Panc1 (cell line): Measurements from ENCODE around the gene TSPAN17. TPM values are rescaled to one million over a fixed set of nuclear protein-coding genes. Genes with fewer than 3 reads are reported as not detected.

ENCODE experiments used
- ATAC-seq: fragments of 200-7000 bp; cut with Tn5 transposase; 2 replicates; pipeline ENCODE4 v1.9.1; 2020; ENCODE audit warnings: mild to moderate bottlenecking, moderate library complexity
- BruUV-seq: library from RNA; stranded (reverse); fragments of 400-500 nt; replicated peaks from 2 replicates; lab custom pipeline; 2021; lab: Mats Ljungman, UMichigan
- CTCF ChIA-PET: fragments of 300-600 bp; sonication (Branson Sonifier 250); formaldehyde crosslinking; loops from one replicate; lab custom pipeline; 2022; ENCODE audit warnings: antibody characterized with exemption; lab: Charles Lee
- POLR2A ChIA-PET: fragments of 300-600 bp; sonication (Branson Sonifier 250); formaldehyde crosslinking; loops from one replicate; lab custom pipeline; 2022; ENCODE audit warnings: antibody characterized with exemption; lab: Charles Lee
- DNase-seq: peaks from one replicate; pipeline ENCODE4 v3.0.0-alpha.2; 2010; ENCODE audit warnings: low read depth, low spot score
- H3K27ac ChIP-seq: 2 replicates; pipeline ENCODE4 v1.5.1; 2011; ENCODE audit warnings: mild to moderate bottlenecking, low read length, inconsistent platforms
- H3K27me3 ChIP-seq: fragments of 200-500 bp; sonication (Bioruptor generic); 2 replicates; pipeline ENCODE4 v1.6.0; 2014; ENCODE audit warnings: low read length, inconsistent platforms; ENCODE audit not compliant: control insufficient read depth, insufficient read depth
- H3K36me3 ChIP-seq: fragments of 200-500 bp; sonication (Bioruptor generic); 2 replicates; pipeline ENCODE4 v1.5.1; 2014; ENCODE audit warnings: inconsistent platforms, mild to moderate bottlenecking, low read length, moderate library complexity; ENCODE audit not compliant: control insufficient read depth, insufficient read depth
- H3K4me1 ChIP-seq: 2 replicates; pipeline ENCODE4 v1.5.1; 2011; ENCODE audit warnings: inconsistent platforms, mild to moderate bottlenecking, low read length, moderate library complexity; ENCODE audit not compliant: control insufficient read depth, insufficient read depth
- H3K4me3 ChIP-seq, 2 experiments: 2 replicates each; pipeline ENCODE4 v1.5.1; 2011 to 2012; ENCODE audit warnings: low read depth in 2 of 2, low read length in 2 of 2, mild to moderate bottlenecking in 2 of 2, inconsistent platforms in 1 of 2, moderate library complexity in 1 of 2
- H3K9me3 ChIP-seq: fragments of 200-500 bp; sonication (Bioruptor generic); 2 replicates; pipeline ENCODE4 v1.5.1; 2014; ENCODE audit warnings: low read depth, mild to moderate bottlenecking, inconsistent platforms, low read length, moderate library complexity; ENCODE audit not compliant: control insufficient read depth, insufficient read depth
- POLR2AphosphoS5 ChIP-seq: IDR thresholded peaks from 2 replicates; pipeline ENCODE4 v1.6.1; 2012; ENCODE audit warnings: mild to moderate bottlenecking, low read depth, low read length, moderate library complexity
- SIN3A ChIP-seq: IDR thresholded peaks from 2 replicates; pipeline ENCODE4 v1.6.1; 2012; ENCODE audit warnings: low read depth, mild to moderate bottlenecking, low read length, moderate library complexity, borderline replicate concordance; ENCODE audit not compliant: insufficient read depth
- TCF7L2 ChIP-seq: IDR thresholded peaks from 2 replicates; pipeline ENCODE4 v1.6.1; 2011; ENCODE audit warnings: mild to moderate bottlenecking, low read depth, low read length, inconsistent platforms
- in situ Hi-C: cut with HindIII; loops from 2 replicates; pipeline ENCODE4 v1.10.0; 2016; ENCODE audit warnings: low sequenced_read_pairs, low pct_unique_long_range_greater_than_20kb
- intact Hi-C: fragments of 100-400 bp; cut with micrococcal nuclease; formaldehyde crosslinking; loops from one replicate; pipeline ENCODE4 v1.10.0; 2022; ENCODE audit not compliant: unreplicated experiment
- total RNA-seq: library from RNA; stranded (reverse); gene quantifications from one replicate; pipeline ENCODE4 v1.2.1, GENCODE V29; 2021; ENCODE audit not compliant: unreplicated experiment
- TF ChIP-seq, protein P1 (sequence below): fragments of 450-650 bp; IDR thresholded peaks from 2 replicates; pipeline ENCODE4 v1.5.1; 2017; ENCODE audit warnings: mild to moderate bottlenecking
- TF ChIP-seq, protein P2 (sequence below), 2 experiments: IDR thresholded peaks; 2 replicates each; pipeline ENCODE4 v1.6.1; 2011 to 2012; ENCODE audit warnings: low read depth in 2 of 2, control low read depth in 1 of 2, low read length in 1 of 2, mild to moderate bottlenecking in 1 of 2, moderate library complexity in 1 of 2; ENCODE audit not compliant: insufficient read depth in 1 of 2

The TSPAN17 gene
- total RNA-seq, 1 experiment from 2014 or later: 64.7 TPM

DNA sequence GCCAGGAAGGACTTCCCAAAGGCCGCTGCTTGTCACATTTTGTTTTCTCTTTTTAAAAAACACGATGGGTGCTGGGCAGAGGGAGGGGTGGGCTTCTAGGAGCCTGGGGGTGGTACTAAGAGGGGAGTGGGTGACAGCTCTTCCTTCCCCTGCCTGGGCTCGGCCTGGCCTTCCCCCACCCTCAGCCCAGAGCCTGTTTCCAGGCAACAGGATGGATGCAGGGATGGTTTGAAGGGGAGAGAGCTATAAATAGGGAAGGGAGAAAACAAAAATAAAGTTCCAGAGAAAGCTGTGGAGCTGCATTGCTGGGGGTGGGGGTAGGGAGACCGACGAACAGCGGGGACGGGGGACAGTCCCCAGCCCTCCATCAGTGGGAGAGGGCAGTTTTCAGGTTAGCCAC is 30.8 kb upstream of the TSPAN17 start:
- DNase-seq (no peak), ATAC-seq (no peak)
- Histone ChIP-seq H3K4me3 (no peak overlapping the region), H3K4me1 (peaks cover 5% of the 10 kb centered on the region; the same call in 1 of the 2 replicates), H3K9me3 (no peaks in the 10 kb centered on the region), H3K27ac (no peak overlapping the region), H3K27me3 (no peaks in the 10 kb centered on the region), H3K36me3 (no peaks in the 10 kb centered on the region)
- TF ChIP-seq, protein P1, sequence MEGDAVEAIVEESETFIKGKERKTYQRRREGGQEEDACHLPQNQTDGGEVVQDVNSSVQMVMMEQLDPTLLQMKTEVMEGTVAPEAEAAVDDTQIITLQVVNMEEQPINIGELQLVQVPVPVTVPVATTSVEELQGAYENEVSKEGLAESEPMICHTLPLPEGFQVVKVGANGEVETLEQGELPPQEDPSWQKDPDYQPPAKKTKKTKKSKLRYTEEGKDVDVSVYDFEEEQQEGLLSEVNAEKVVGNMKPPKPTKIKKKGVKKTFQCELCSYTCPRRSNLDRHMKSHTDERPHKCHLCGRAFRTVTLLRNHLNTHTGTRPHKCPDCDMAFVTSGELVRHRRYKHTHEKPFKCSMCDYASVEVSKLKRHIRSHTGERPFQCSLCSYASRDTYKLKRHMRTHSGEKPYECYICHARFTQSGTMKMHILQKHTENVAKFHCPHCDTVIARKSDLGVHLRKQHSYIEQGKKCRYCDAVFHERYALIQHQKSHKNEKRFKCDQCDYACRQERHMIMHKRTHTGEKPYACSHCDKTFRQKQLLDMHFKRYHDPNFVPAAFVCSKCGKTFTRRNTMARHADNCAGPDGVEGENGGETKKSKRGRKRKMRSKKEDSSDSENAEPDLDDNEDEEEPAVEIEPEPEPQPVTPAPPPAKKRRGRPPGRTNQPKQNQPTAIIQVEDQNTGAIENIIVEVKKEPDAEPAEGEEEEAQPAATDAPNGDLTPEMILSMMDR: no peak
- TF ChIP-seq POLR2AphosphoS5 (no peak), SIN3A (no peak), TCF7L2 (no peak)
- TF ChIP-seq, protein P2, sequence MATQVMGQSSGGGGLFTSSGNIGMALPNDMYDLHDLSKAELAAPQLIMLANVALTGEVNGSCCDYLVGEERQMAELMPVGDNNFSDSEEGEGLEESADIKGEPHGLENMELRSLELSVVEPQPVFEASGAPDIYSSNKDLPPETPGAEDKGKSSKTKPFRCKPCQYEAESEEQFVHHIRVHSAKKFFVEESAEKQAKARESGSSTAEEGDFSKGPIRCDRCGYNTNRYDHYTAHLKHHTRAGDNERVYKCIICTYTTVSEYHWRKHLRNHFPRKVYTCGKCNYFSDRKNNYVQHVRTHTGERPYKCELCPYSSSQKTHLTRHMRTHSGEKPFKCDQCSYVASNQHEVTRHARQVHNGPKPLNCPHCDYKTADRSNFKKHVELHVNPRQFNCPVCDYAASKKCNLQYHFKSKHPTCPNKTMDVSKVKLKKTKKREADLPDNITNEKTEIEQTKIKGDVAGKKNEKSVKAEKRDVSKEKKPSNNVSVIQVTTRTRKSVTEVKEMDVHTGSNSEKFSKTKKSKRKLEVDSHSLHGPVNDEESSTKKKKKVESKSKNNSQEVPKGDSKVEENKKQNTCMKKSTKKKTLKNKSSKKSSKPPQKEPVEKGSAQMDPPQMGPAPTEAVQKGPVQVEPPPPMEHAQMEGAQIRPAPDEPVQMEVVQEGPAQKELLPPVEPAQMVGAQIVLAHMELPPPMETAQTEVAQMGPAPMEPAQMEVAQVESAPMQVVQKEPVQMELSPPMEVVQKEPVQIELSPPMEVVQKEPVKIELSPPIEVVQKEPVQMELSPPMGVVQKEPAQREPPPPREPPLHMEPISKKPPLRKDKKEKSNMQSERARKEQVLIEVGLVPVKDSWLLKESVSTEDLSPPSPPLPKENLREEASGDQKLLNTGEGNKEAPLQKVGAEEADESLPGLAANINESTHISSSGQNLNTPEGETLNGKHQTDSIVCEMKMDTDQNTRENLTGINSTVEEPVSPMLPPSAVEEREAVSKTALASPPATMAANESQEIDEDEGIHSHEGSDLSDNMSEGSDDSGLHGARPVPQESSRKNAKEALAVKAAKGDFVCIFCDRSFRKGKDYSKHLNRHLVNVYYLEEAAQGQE (IDR thresholded peaks at IDR 0.05; ENCODE audit: insufficient read depth in 1 of 2, low read depth in 2 of 2, low read length in 1 of 2): no peak
- BruUV-seq: no TSS peak
- in situ Hi-C loops (no loop called here), intact Hi-C loops (no loop called here)
- POLR2A ChIA-PET: no interaction called here
- CTCF ChIA-PET: interaction anchor here (0.6 to 0.9 kb wide), 3 partner anchors 26 to 201 kb away, joined by 3 to 4 read pairs (median 4); no protein-coding TSS in a partner anchor

DNA sequence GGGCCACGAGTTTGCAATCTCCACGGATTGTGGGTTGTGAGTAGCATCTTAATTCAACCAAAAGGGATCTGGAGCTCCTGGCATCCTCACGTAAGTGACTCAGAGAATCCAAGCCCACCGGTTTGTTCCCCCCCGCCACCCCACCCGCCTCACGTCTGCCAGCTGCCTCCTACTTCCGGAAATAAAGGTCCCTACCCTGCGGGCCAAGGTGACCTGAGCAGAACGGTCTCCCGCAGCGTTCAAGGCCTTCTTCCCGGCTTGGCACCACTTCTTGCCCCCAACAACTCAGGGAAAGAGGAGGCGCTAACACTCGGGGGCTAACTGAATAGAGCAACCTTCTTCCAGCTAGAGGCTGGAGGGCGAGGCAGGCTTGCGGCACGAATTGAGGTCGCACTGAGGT is 28.5 kb upstream of the TSPAN17 start:
- TF ChIP-seq, protein P2 (IDR thresholded peaks at IDR 0.05; ENCODE audit: insufficient read depth in 1 of 2, low read depth in 2 of 2, low read length in 1 of 2): no peak
- TF ChIP-seq SIN3A (no peak), TCF7L2 (no peak), POLR2AphosphoS5 (no peak)
- TF ChIP-seq, protein P1: no peak
- ATAC-seq (no peak), DNase-seq (no peak)
- BruUV-seq: no TSS peak
- ChIA-PET CTCF (no interaction called here), POLR2A (interaction anchor here (0.5 kb wide), 1 partner anchor 168 kb away, joined by 3 read pairs; no protein-coding TSS in a partner anchor)
- H3K36me3 ChIP-seq: no peaks in the 10 kb centered on the region
- no peaks in the 10 kb centered on the region for H3K27me3 ChIP-seq
- intact Hi-C loops: no loop called here
- in situ Hi-C loops: no loop called here
- H3K27ac ChIP-seq: no peak overlapping the region
- H3K9me3 ChIP-seq: no peaks in the 10 kb centered on the region
- H3K4me3 ChIP-seq: no peak overlapping the region
- peaks cover 5% of the 10 kb centered on the region; the same call in 1 of the 2 replicates for H3K4me1 ChIP-seq
